ENCODE results near the gene TMEM255B. TPM values are rescaled to one million over a fixed set of nuclear protein-coding genes. Genes with fewer than 3 reads are reported as not detected.
"Not testable (repeated sequence)": the region's sequence is repeated elsewhere in the genome, so short reads cannot be mapped to it uniquely, and the experiment has no call there.

The TMEM255B gene
- total RNA-seq, 1 donor from 2014 or later = 8.4 TPM

DNA sequence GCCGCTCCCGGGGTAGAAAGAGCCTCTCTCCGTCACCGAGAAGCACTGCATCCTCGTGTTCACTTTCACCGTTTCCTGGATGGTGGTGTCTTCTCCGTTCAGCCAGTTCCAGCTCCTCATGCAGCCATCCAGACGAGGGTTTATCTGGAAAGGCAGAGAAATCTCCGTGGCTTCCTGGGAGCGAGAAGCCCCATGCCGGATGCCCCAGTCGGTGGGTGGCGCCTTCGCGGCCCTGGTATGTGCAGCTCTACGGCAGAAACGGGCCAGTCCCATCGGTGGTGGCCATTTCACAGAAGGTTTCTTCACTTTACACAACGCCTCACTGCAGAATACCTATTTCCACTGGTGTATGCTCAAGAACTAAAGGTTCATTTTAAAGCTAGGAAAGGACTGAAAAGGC is 68.0 kb downstream of the TMEM255B start:
- peaks cover 3% of the 10 kb centered on the region for H3K36me3 ChIP-seq (ENCODE audit: insufficient read depth, low read length)
- peaks cover 14% of the 10 kb centered on the region for H4K20me1 ChIP-seq (ENCODE audit: insufficient read depth, low read length)
- no peaks in the 10 kb centered on the region for H3K9me3 ChIP-seq (ENCODE audit: insufficient read depth, low read depth, low read length)
- no peak overlapping the region for H3K4me2 ChIP-seq (ENCODE audit: low read length)
- Mint-ChIP-seq H3K9me3 (ENCODE audit: unreplicated experiment) (no peaks in the 10 kb centered on the region), H3K36me3 (ENCODE audit: low read depth, unreplicated experiment) (peaks cover 28% of the 10 kb centered on the region), H3K27me3 (ENCODE audit: low read depth, unreplicated experiment) (no peaks in the 10 kb centered on the region), H3K4me3 (ENCODE audit: unreplicated experiment) (no peak overlapping the region), H3K27ac (ENCODE audit: unreplicated experiment) (no peak overlapping the region), H3K4me1 (ENCODE audit: low read depth, unreplicated experiment) (no peaks in the 10 kb centered on the region)
- FAIRE-seq (no peak), DNase-seq (ENCODE audit: low read depth) (no peak)
- TF ChIP-seq EZH2 (IDR thresholded peaks at IDR 0.05; ENCODE audit: insufficient read depth, low read length) = no peak
- peaks cover 6% of the 10 kb centered on the region for H3K4me1 ChIP-seq (ENCODE audit: insufficient read depth, low read length)
- no peaks in the 10 kb centered on the region for H3K27me3 ChIP-seq (ENCODE audit: insufficient read depth, low read length)
- no peak overlapping the region for H2AFZ ChIP-seq (ENCODE audit: low read depth, low read length)
- H3K27ac ChIP-seq (ENCODE audit: low read depth, low read length) = no peak overlapping the region
- H3K4me3 ChIP-seq (ENCODE audit: insufficient read depth, low read depth, low read length) = no peak overlapping the region
- no peak overlapping the region for H3K9ac ChIP-seq (ENCODE audit: low read length)
- H3K79me2 ChIP-seq (ENCODE audit: insufficient read depth, low read length) = no peaks in the 10 kb centered on the region

DNA sequence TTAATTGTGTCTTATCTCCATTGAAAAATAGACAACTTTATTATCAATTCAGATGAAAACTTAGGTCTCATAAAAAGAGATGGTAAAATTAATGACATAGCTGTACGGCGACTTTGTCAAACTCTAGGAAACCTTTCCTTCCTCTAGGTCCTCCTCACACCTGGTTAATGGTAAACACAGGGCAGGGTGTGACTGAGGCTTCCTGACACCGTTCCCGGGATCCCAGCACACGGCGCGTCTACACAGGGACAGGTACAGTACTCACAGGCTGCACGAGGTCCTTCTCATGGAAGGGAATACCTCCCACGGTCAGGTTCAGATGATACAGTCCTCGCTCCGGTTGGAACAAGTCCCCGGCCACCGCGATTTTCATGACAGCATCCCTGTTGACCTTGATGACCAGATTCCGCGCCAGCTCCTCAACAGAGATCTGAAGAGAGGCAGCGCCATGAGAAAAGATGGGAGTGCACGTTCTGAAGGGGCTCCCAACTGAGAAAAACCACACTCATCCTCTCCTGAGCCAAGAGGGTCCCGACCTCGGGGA is 69.3 kb downstream of the TMEM255B start:
- H3K36me3 Mint-ChIP-seq (ENCODE audit: low read depth, unreplicated experiment) = peaks cover 26% of the 10 kb centered on the region
- no peaks in the 10 kb centered on the region for H3K27me3 ChIP-seq (ENCODE audit: insufficient read depth, low read length)
- TF ChIP-seq, protein P1, sequence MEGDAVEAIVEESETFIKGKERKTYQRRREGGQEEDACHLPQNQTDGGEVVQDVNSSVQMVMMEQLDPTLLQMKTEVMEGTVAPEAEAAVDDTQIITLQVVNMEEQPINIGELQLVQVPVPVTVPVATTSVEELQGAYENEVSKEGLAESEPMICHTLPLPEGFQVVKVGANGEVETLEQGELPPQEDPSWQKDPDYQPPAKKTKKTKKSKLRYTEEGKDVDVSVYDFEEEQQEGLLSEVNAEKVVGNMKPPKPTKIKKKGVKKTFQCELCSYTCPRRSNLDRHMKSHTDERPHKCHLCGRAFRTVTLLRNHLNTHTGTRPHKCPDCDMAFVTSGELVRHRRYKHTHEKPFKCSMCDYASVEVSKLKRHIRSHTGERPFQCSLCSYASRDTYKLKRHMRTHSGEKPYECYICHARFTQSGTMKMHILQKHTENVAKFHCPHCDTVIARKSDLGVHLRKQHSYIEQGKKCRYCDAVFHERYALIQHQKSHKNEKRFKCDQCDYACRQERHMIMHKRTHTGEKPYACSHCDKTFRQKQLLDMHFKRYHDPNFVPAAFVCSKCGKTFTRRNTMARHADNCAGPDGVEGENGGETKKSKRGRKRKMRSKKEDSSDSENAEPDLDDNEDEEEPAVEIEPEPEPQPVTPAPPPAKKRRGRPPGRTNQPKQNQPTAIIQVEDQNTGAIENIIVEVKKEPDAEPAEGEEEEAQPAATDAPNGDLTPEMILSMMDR (IDR thresholded peaks at IDR 0.05; ENCODE audit: insufficient read depth, low read depth, low read length) = no peak
- no peak for TF ChIP-seq EZH2 (IDR thresholded peaks at IDR 0.05; ENCODE audit: insufficient read depth, low read length)
- H4K20me1 ChIP-seq (ENCODE audit: insufficient read depth, low read length) = peaks cover 14% of the 10 kb centered on the region
- H3K4me2 ChIP-seq (ENCODE audit: low read length) = no peak overlapping the region
- no peak for DNase-seq (ENCODE audit: low read depth)
- no peak overlapping the region for H3K27ac ChIP-seq (ENCODE audit: low read depth, low read length)
- no peaks in the 10 kb centered on the region for H3K9me3 ChIP-seq (ENCODE audit: insufficient read depth, low read depth, low read length)
- H3K4me1 ChIP-seq (ENCODE audit: insufficient read depth, low read length) = no peaks in the 10 kb centered on the region
- H3K36me3 ChIP-seq (ENCODE audit: insufficient read depth, low read length) = peaks cover 3% of the 10 kb centered on the region
- no peaks in the 10 kb centered on the region for H3K79me2 ChIP-seq (ENCODE audit: insufficient read depth, low read length)
- no peak overlapping the region for H3K4me3 Mint-ChIP-seq (ENCODE audit: unreplicated experiment)
- no peak overlapping the region for H2AFZ ChIP-seq (ENCODE audit: low read depth, low read length)
- H3K9ac ChIP-seq (ENCODE audit: low read length) = no peak overlapping the region
- FAIRE-seq = no peak
- H3K27me3 Mint-ChIP-seq (ENCODE audit: low read depth, unreplicated experiment) = no peaks in the 10 kb centered on the region
- no peaks in the 10 kb centered on the region for H3K4me1 Mint-ChIP-seq (ENCODE audit: low read depth, unreplicated experiment)
- H3K4me3 ChIP-seq (ENCODE audit: insufficient read depth, low read depth, low read length) = no peak overlapping the region
- no peaks in the 10 kb centered on the region for H3K9me3 Mint-ChIP-seq (ENCODE audit: unreplicated experiment)
- no peak overlapping the region for H3K27ac Mint-ChIP-seq (ENCODE audit: unreplicated experiment)

- H3K4me3 ChIP-seq (ENCODE audit: insufficient read depth, low read depth, low read length); H3K4me1 Mint-ChIP-seq (ENCODE audit: low read depth, unreplicated experiment); H3K4me1 ChIP-seq (ENCODE audit: insufficient read depth, low read length); H3K36me3 ChIP-seq (ENCODE audit: insufficient read depth, low read length); H3K79me2 ChIP-seq (ENCODE audit: insufficient read depth, low read length); H2AFZ ChIP-seq (ENCODE audit: low read depth, low read length); H3K9me3 ChIP-seq (ENCODE audit: insufficient read depth, low read depth, low read length); H3K4me2 ChIP-seq (ENCODE audit: low read length); DNase-seq (ENCODE audit: low read depth); H3K27ac Mint-ChIP-seq (ENCODE audit: unreplicated experiment); H3K4me3 Mint-ChIP-seq (ENCODE audit: unreplicated experiment); H3K27me3 Mint-ChIP-seq (ENCODE audit: low read depth, unreplicated experiment); H3K27ac ChIP-seq (ENCODE audit: low read depth, low read length); H3K27me3 ChIP-seq (ENCODE audit: insufficient read depth, low read length); H3K9me3 Mint-ChIP-seq (ENCODE audit: unreplicated experiment); H3K9ac ChIP-seq (ENCODE audit: low read length); FAIRE-seq: not testable (repeated sequence)
- H3K36me3 Mint-ChIP-seq (ENCODE audit: low read depth, unreplicated experiment) = peaks cover 17% of the 10 kb centered on the region
- peaks cover 14% of the 10 kb centered on the region for H4K20me1 ChIP-seq (ENCODE audit: insufficient read depth, low read length)
These were observed 71.5 kb downstream of the TMEM255B start for GRCh38 chr13:113830426-113830950.
